Endothelial cell of umbilical vein (primary cell): Measurements from ENCODE around the gene COMP. TPM values are rescaled to one million over a fixed set of nuclear protein-coding genes. Genes with fewer than 3 reads are reported as not detected.

Experiments
- BruUV-seq: library from RNA; stranded (reverse); fragments of 400-500 nt; replicated peaks from 2 replicates; lab custom pipeline; 2021; lab: Mats Ljungman, UMichigan
- CTCF ChIA-PET: fragments of 300-600, 350-600 bp; sonication (Branson Sonifier 250); formaldehyde crosslinking; loops from one replicate; lab custom pipeline; 2021; ENCODE audit warnings: antibody characterized with exemption, inconsistent platforms; lab: Charles Lee
- POLR2A ChIA-PET: fragments of 300-600, 350-600 bp; sonication (Branson Sonifier 250); formaldehyde crosslinking; loops from one replicate; lab custom pipeline; 2021; ENCODE audit warnings: antibody characterized with exemption, inconsistent platforms; lab: Charles Lee
- DNase-seq: peaks from one replicate; pipeline ENCODE4 v3.0.0-alpha.2; 2011; ENCODE audit warnings: low read depth, low spot score
- FAIRE-seq: peaks from 2 replicates; lab custom pipeline; 2011; peaks lifted over from hg19 to GRCh38; lab: Jason Lieb, UNC
- H2AFZ ChIP-seq: 2 replicates; pipeline ENCODE4 v1.6.0; 2012; ENCODE audit warnings: low read depth, low read length, control low read depth, inconsistent platforms
- H3K27ac ChIP-seq: 2 replicates; pipeline ENCODE4 v1.5.1; 2011; ENCODE audit warnings: low read depth, mild to moderate bottlenecking, control low read depth, low read length, moderate library complexity; ENCODE audit not compliant: insufficient read depth
- H3K27me3 ChIP-seq, 2 experiments: 2 replicates each; pipeline versions ENCODE4 v1.6.0 to v1.6.1; 2011; ENCODE audit warnings: low read length in 2 of 2, mixed read lengths in 1 of 2; ENCODE audit not compliant: control insufficient read depth in 2 of 2, insufficient read depth in 2 of 2
- H3K36me3 ChIP-seq, 2 experiments: 2 replicates in 1 of 2; 3 replicates in 1 of 2; pipeline ENCODE4 v1.5.1; 2011; ENCODE audit warnings: low read length in 2 of 2, mild to moderate bottlenecking in 1 of 2, moderate library complexity in 1 of 2; ENCODE audit not compliant: control insufficient read depth in 2 of 2, insufficient read depth in 2 of 2; ENCODE audit errors: extremely low read depth in 1 of 2
- H3K4me1 ChIP-seq: 3 replicates; pipeline ENCODE4 v1.5.1; 2011; ENCODE audit warnings: mild to moderate bottlenecking, low read length; ENCODE audit not compliant: control insufficient read depth, insufficient read depth; ENCODE audit errors: extremely low read depth
- H3K4me2 ChIP-seq: 2 replicates; pipeline ENCODE4 v1.6.1; 2011; ENCODE audit warnings: low read length, control low read depth, mixed read lengths; ENCODE audit not compliant: insufficient read depth
- H3K4me3 ChIP-seq, 3 experiments: fragments of 200-600 bp in 1 of 3; sonication (generic), shearing (Covaris generic) in 1 of 3; replicated peaks in 1 of 3; 2 replicates each; pipeline ENCODE4 v1.5.1; 2011 to 2016; ENCODE audit warnings: control low read depth in 3 of 3, low read length in 3 of 3, mild to moderate bottlenecking in 2 of 3, inconsistent platforms in 1 of 3, low read depth in 1 of 3, moderate library complexity in 1 of 3; ENCODE audit not compliant: insufficient read depth in 1 of 3
- H3K79me2 ChIP-seq: 2 replicates; pipeline ENCODE4 v1.6.0; 2012; ENCODE audit warnings: low read length, inconsistent platforms; ENCODE audit not compliant: control insufficient read depth, insufficient read depth
- H3K9ac ChIP-seq: replicated peaks from 2 replicates; pipeline ENCODE3; 2011; ENCODE audit warnings: low read length, control low read depth; ENCODE audit not compliant: insufficient read depth; ENCODE audit errors: extremely low read depth
- H3K9me1 ChIP-seq: replicated peaks from 3 replicates; pipeline ENCODE4 v1.6.0; 2011; ENCODE audit warnings: mild to moderate bottlenecking, low read length; ENCODE audit not compliant: control insufficient read depth, insufficient read depth; ENCODE audit errors: extremely low read depth
- H3K9me3 ChIP-seq: replicated peaks from 2 replicates; pipeline ENCODE4 v1.5.1; 2012; ENCODE audit warnings: low read length, inconsistent platforms; ENCODE audit not compliant: control insufficient read depth, insufficient read depth
- H4K20me1 ChIP-seq: replicated peaks from 2 replicates; pipeline ENCODE3; 2011; ENCODE audit warnings: mild to moderate bottlenecking, low read length; ENCODE audit not compliant: control insufficient read depth, insufficient read depth; ENCODE audit errors: extremely low read depth
- EZH2 ChIP-seq: IDR thresholded peaks from 2 replicates; pipeline ENCODE4 v1.6.1; 2012; ENCODE audit warnings: borderline replicate concordance, low read depth, mild to moderate bottlenecking, moderate library complexity, low read length, inconsistent platforms; ENCODE audit not compliant: severe bottlenecking
- FOS ChIP-seq: IDR thresholded peaks from 2 replicates; pipeline ENCODE4 v1.6.1; 2011; ENCODE audit warnings: mild to moderate bottlenecking, low read length, moderate library complexity, borderline replicate concordance; ENCODE audit not compliant: insufficient read depth
- GATA2 ChIP-seq: IDR thresholded peaks from 2 replicates; pipeline ENCODE4 v1.7.0; 2011; ENCODE audit warnings: low read depth, mild to moderate bottlenecking, moderate library complexity, mixed read lengths, low read length; ENCODE audit not compliant: insufficient read length, insufficient read depth
- JUN ChIP-seq: IDR thresholded peaks from 2 replicates; pipeline ENCODE4 v1.6.1; 2011; ENCODE audit warnings: borderline replicate concordance, low read depth; ENCODE audit not compliant: insufficient read length, insufficient read depth
- MYC ChIP-seq: IDR thresholded peaks from one replicate; pipeline ENCODE4 v1.6.1; 2011; ENCODE audit warnings: mild to moderate bottlenecking, low read depth, low read length
- POLR2A ChIP-seq: IDR thresholded peaks from 2 replicates; pipeline ENCODE4 v1.6.1; 2012; ENCODE audit warnings: low read depth, mild to moderate bottlenecking, control low read depth, low read length
- POLR2AphosphoS5 ChIP-seq: IDR thresholded peaks from 2 replicates; pipeline ENCODE4 v1.6.1; 2012; ENCODE audit warnings: low read depth, mild to moderate bottlenecking, control low read depth, low read length, moderate library complexity; ENCODE audit not compliant: insufficient read depth
- dilution Hi-C: fragments of 300-500 bp; cut with MboI; formaldehyde crosslinking; loops from one replicate; pipeline ENCODE4 v1.15.0; 2019; ENCODE audit warnings: low sequenced_read_pairs; ENCODE audit not compliant: extremely low pct_ligation_motif_present
- intact Hi-C: fragments of 100-400 bp; cut with micrococcal nuclease; formaldehyde crosslinking; loops from one replicate; pipeline ENCODE4 v1.10.0; 2022
- polyA plus RNA-seq, 4 experiments: library from polyadenylated mRNA; depleted of rRNA in 3 of 4; stranded (reverse) in 3 of 4; unstranded in 1 of 4; fragments of >200 nt; gene quantifications; 2 replicates each; pipeline versions ENCODE4 v1.2.1 to v1.2.3, GENCODE V29; 2011 to 2012; ENCODE audit warnings: missing spikeins in 1 of 4
- total RNA-seq: library from RNA; stranded (reverse); gene quantifications from 2 replicates; pipeline ENCODE4 v1.2.3, GENCODE V29; 2021
- TF ChIP-seq, protein P1 (sequence below): IDR thresholded peaks from 2 replicates; pipeline ENCODE4 v1.6.1; 2011; ENCODE audit not compliant: insufficient read depth, insufficient read length
- TF ChIP-seq, protein P2 (sequence below), 2 donors: IDR thresholded peaks; 1 replicate in 1 of 2; 2 replicates in 1 of 2; pipeline ENCODE4 v1.5.1; 2011; ENCODE audit warnings: low read length in 2 of 2, mild to moderate bottlenecking in 2 of 2, moderate library complexity in 2 of 2, control low read depth in 1 of 2, inconsistent platforms in 1 of 2, low read depth in 1 of 2; ENCODE audit not compliant: insufficient read depth in 1 of 2; ENCODE audit errors: extremely low read depth in 1 of 2

Gene COMP
- total and polyA plus RNA-seq, 2 donors (not counting 3 experiments of a cell fraction or from before 2014, with no cell fraction given): not detected

DNA sequence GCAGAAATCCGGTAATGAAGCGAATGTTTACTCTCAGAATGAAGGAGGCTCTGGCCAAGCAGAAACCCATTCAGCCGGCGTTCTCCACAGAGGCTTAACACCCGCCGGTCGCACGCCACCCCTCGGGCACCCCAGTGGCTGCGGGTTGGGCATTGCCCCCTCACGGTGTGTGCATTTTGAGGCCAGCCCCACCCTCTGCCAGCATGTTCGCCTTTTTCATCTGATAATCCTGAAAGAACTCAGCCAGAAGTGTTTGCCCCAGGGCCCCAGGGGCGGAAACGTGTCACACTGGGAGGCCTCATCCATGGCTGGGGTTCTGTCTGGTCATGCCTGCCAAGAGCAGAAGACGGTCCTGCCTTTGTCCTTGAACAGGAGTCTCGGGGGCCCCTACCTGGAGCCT lies 34.2 kb downstream of the COMP start:
- H3K36me3 ChIP-seq: peaks cover 0 to 3% of the 10 kb centered on the region in 2 experiments
- no peak overlapping the region for H3K4me2 ChIP-seq
- H3K4me1 ChIP-seq: no peaks in the 10 kb centered on the region
- no peaks in the 10 kb centered on the region for H3K79me2 ChIP-seq
- DNase-seq (no peak), FAIRE-seq (no peak)
- no peaks in the 10 kb centered on the region for H3K9me3 ChIP-seq
- no peak overlapping the region for H3K4me3 ChIP-seq
- no peak overlapping the region for H2AFZ ChIP-seq
- H4K20me1 ChIP-seq: no peaks in the 10 kb centered on the region
- H3K9ac ChIP-seq: no peak overlapping the region
- intact Hi-C loops (no loop called here), dilution Hi-C loops (no loop called here)
- no peaks in the 10 kb centered on the region for H3K9me1 ChIP-seq
- TF ChIP-seq EZH2 (no peak), POLR2AphosphoS5 (no peak), GATA2 (no peak), POLR2A (no peak), JUN (no peak), MYC (no peak), FOS (no peak)
- TF ChIP-seq, protein P1, sequence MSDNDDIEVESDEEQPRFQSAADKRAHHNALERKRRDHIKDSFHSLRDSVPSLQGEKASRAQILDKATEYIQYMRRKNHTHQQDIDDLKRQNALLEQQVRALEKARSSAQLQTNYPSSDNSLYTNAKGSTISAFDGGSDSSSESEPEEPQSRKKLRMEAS: no peak
- TF ChIP-seq, protein P2, sequence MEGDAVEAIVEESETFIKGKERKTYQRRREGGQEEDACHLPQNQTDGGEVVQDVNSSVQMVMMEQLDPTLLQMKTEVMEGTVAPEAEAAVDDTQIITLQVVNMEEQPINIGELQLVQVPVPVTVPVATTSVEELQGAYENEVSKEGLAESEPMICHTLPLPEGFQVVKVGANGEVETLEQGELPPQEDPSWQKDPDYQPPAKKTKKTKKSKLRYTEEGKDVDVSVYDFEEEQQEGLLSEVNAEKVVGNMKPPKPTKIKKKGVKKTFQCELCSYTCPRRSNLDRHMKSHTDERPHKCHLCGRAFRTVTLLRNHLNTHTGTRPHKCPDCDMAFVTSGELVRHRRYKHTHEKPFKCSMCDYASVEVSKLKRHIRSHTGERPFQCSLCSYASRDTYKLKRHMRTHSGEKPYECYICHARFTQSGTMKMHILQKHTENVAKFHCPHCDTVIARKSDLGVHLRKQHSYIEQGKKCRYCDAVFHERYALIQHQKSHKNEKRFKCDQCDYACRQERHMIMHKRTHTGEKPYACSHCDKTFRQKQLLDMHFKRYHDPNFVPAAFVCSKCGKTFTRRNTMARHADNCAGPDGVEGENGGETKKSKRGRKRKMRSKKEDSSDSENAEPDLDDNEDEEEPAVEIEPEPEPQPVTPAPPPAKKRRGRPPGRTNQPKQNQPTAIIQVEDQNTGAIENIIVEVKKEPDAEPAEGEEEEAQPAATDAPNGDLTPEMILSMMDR (IDR thresholded peaks at IDR 0.05; ENCODE audit: extremely low read depth in 1 of 2, insufficient read depth in 1 of 2, low read depth in 1 of 2, low read length in 2 of 2): no peak
- ChIA-PET CTCF (no interaction called here), POLR2A (no interaction called here)
- BruUV-seq: no TSS peak
- H3K27ac ChIP-seq: no peak overlapping the region
- no peaks in the 10 kb centered on the region for H3K27me3 ChIP-seq
